HG03457 (cell line): ENCODE results near the gene GJA4.

Experiments
- ATAC-seq: cut with Tn5 transposase; IDR thresholded peaks from one replicate; pipeline ENCODE4 v1.9.1; 2021; ENCODE audit warnings: moderate number of reproducible peaks; ENCODE audit not compliant: unreplicated experiment

The GJA4 gene

GRCh38 chr1:34792868-34793727 lies at the start of gene GJA4:
TSS of gene GJA4 (plus strand) at chr1:34792999. CDS start at chr1:34794214, 1,215 bp downstream.
- no peak for ATAC-seq

GRCh38 chr1:34743775-34744174 lies 49.0 kb upstream of the GJA4 start:
- no peak for ATAC-seq

DNA sequence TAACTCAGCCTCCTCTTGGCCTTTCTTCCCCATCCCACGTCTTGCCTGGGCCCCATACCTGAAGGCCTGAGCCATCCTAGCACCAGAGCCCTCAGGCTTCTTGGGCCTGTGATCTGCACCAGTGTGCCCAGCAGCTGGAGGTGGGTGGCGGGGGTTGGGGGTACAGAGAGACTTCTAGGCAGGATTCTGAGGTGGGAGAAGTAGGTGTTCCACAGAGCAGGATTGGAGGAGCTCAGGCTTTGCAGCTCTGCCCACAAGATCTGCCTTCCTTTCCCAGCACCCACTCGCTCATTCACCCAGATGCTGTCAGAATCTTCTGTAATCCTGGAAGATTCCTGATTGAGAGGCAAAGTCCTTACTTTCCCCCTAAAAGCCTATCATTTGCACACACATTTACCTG lies 47.9 kb upstream of the GJA4 start:
- no peak for ATAC-seq

- no peak for ATAC-seq
Observed at GRCh38 chr1:34745666-34746065, 47.1 kb upstream of the GJA4 start.

- ATAC-seq, result no peak
Observed at GRCh38 chr1:34746101-34746500, 46.7 kb upstream of the GJA4 start.

- ATAC-seq, result no peak
Observed at GRCh38 chr1:34746785-34747637, 45.8 kb upstream of the GJA4 start.

- no peak for ATAC-seq
Observed at GRCh38 chr1:34747638-34747941, 45.2 kb upstream of the GJA4 start.

DNA sequence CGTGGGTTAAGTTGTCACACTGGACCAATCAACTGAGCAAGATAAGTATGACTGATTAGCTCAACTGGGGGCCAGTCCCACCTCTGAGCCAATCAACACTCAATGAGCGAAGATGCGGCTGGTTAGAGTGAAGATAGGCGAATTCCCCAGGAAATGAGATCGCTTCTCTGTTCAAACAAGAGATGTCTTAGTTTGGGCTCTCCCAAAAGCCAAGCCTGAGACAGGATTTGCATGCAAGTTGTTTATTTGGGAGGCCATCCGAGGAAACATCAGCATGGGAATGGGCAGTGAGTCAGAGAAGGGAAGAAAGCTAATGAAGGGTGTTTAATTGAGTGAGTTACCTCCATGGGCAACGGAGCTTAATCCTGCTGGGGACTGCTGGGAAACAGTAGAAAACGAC lies 42.8 kb upstream of the GJA4 start:
- ATAC-seq, result no peak

DNA sequence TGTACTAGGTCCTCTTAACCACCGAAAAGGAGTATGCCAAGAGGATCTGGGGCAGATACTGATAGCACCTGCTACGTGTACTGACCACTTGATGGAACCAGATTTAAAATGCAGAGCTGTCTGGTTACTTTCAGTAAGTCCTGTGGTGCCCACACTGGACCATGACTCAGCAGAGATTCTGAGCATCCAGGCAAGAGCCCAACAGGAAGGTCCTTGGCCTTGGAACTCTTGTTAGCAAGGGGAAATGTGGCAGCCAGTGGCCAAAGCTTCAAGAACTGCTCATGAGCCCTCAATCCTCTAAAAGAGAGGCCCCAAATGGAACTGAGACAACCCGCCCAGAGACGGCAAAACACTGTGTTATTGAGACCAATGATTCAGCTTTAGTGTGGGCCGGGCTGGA lies 42.2 kb upstream of the GJA4 start:
- ATAC-seq, result no peak

GRCh38 chr1:34753163-34753562 lies 39.6 kb upstream of the GJA4 start:
- no peak for ATAC-seq

DNA sequence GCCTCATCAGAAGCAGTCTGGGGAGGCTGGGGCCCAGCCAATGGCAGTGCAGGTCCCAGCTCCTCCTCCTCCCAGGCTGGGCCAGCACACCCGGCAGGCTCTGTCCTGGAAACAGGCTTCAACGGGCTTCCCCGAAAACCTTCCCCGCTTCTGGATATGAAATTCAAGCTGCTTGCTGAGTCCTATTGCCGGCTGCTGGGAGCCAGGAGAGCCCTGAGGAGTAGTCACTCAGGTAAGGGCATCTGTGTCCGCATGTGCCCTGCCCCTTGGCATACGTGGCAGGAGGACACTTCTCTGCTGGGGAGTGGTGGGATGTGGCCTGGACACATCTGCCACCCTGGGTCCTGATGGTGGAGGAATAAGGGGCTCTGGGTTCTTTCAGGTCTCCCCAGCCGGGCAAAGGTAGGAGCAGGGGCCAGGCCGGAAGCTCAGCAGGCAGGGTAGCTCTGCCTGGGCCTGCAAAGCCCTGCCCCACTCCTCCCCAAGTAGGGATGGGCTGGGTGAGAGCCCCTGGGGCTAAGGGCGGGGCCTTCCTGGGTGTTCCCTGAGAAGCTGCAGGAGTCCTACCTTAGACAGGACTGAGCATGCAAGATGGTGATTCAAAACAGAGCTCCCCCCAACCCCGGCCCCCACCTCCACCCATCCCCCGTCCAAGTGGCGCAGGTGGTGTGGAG lies 37.7 kb upstream of the GJA4 start, which contains the start of gene GJB5:
Gene GJB5 (plus strand): TSS at position 84 of the 674 bp plus-strand sequence. CDS start 2,284 bp downstream, outside the sequence.
- no peak for ATAC-seq

DNA sequence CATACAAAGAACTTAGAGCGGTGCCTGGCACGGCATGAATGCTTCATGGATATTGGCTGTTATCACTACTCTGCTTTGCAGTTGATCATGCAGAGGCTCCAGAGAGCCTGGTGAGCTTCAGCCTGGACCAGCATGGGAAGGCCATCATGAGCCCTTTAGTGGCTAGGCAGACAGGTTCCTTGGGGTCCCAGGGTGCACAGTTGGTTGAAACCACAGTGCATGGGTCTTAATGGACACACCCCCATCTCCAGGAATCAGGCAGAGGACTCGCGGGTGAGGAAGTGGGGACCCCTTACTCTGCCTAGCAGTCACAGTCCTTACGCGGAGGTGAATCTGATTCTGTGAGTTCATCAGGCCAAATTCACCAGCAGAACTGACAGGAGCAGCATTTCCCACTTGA lies 36.8 kb upstream of the GJA4 start:
- ATAC-seq, result no peak

GRCh38 chr1:34757386-34757785 lies 35.4 kb upstream of the GJA4 start:
- ATAC-seq, result no peak

DNA sequence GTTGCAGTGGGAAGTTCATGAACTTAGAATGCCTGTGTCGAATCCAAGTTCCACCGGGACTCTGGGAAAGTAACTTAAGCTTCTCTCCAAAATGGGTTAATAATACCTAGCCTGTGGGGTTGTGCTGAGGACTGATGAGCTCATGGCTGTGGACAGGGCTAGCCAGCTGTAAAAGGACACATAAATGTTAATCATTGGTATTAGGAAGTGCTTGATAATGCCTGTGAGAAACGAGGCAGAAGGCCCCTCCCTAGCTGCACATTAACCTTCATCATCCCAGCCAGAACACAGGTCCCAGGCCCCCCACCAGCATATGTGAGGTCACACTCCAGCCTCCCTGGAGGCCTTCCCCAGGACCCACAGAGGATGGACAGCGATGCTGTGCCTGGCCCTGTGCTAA lies 34.0 kb upstream of the GJA4 start:
- ATAC-seq, result no peak

- no peak for ATAC-seq
Observed at GRCh38 chr1:34759503-34760357, 33.1 kb upstream of the GJA4 start, which contains the start of gene GJB4. TSS of gene GJB4 (plus strand) at chr1:34759740. CDS start at chr1:34761255, 1,515 bp downstream.

- ATAC-seq, result no peak
Observed at GRCh38 chr1:34761176-34761761, 31.5 kb upstream of the GJA4 start.

GRCh38 chr1:34761776-34762307 lies 31.0 kb upstream of the GJA4 start:
- ATAC-seq, result no peak

DNA sequence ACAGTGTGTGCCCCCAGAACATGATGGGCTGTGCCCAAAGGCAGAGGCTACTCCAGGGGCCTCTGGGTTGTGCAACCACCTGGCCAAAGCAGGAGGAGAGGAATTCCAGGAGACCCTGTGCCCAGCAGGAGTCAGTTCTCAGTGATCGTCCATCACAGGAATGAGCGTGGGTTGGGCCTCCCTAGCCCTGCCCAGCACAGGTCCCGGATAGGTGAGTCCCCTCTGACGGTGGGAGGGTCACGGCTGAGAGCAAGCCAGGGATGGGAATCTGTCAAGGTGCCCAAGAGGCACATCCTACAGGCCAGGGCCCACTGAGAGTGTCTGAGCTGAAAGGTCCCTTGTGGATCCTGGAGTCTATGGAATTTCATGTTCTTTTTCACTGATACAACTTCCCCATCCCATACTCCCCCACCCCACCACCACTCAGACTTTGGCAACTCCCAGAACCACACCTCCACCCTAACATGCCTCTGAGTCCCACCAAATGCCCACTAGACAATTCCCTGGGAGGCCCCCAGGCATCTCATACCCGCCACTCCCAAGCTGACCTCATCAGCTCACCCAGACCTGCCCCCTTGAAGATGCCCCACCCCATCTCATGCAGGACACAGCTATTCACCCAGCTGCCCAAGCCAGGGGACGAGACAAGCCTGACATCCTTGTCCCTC lies 30.2 kb upstream of the GJA4 start:
- no peak for ATAC-seq

- ATAC-seq, result no peak
Observed at GRCh38 chr1:34763142-34763781, 29.5 kb upstream of the GJA4 start.
